K562 (cell line): ENCODE results near the gene GRHL3. TPM values are rescaled to one million over a fixed set of nuclear protein-coding genes. Genes with fewer than 3 reads are reported as not detected.

ENCODE experiments used
- ATAC-seq: fragments of 200-7000 bp; cut with Tn5 transposase; 3 replicates; pipeline ENCODE4 v1.9.1; 2020; ENCODE audit warnings: moderate library complexity
- BruUV-seq: library from RNA; stranded (reverse); fragments of 400-500 nt; replicated peaks from 2 replicates; lab custom pipeline; 2021; lab: Mats Ljungman, UMichigan
- CTCF ChIA-PET: fragments of 300-600 bp; formaldehyde crosslinking; extraction: SDS; loops from one replicate; lab custom pipeline; 2021; ENCODE audit warnings: low intra/inter-chr PET ratio; lab: Yijun Ruan, JAX
- POLR2A ChIA-PET: fragments of 300-600, 350-650 bp; sonication (Branson Sonifier 250); formaldehyde crosslinking; extraction: SDS; loops from one replicate; lab custom pipeline; 2021; ENCODE audit warnings: antibody characterized with exemption, inconsistent platforms; lab: Yijun Ruan, JAX
- DNase-seq, 4 experiments: peaks; one replicate each; pipeline versions ENCODE4 v3.0.0 to v3.0.0-alpha.2; 2011 to 2018; ENCODE audit warnings: low spot score in 3 of 4, mixed read lengths in 3 of 4; ENCODE audit errors: extremely low read depth in 1 of 4
- FAIRE-seq: peaks from 2 replicates; lab custom pipeline; 2011; peaks lifted over from hg19 to GRCh38; lab: Jason Lieb, UNC
- H2AFZ ChIP-seq: 2 replicates; pipeline ENCODE4 v1.6.0; 2011; ENCODE audit warnings: low read depth, low read length, control low read depth, inconsistent platforms
- H3K27ac ChIP-seq: fragments of 200-600 bp; 3 replicates; pipeline ENCODE4 v1.8.0; 2011; ENCODE audit warnings: low read depth, mild to moderate bottlenecking, control low read depth, inconsistent platforms, low read length, moderate library complexity, mixed read lengths; ENCODE audit errors: extremely low read depth
- H3K27me3 ChIP-seq, 2 experiments: fragments of 300-600 bp in 1 of 2; 2 replicates in 1 of 2; 3 replicates in 1 of 2; pipeline versions ENCODE4 v1.6.0 to v1.8.0; 2011; ENCODE audit warnings: inconsistent platforms in 2 of 2, low read length in 2 of 2, mild to moderate bottlenecking in 1 of 2, mixed read lengths in 1 of 2, moderate library complexity in 1 of 2; ENCODE audit not compliant: control insufficient read depth in 2 of 2, insufficient read depth in 2 of 2
- H3K36me3 ChIP-seq: fragments of 300-600 bp; 3 replicates; pipeline ENCODE4 v1.8.0; 2011; ENCODE audit warnings: mild to moderate bottlenecking, low read length, inconsistent platforms; ENCODE audit not compliant: control insufficient read depth, insufficient read depth
- H3K4me1 ChIP-seq, 2 experiments: fragments of 200-600 bp in 1 of 2; replicated peaks in 1 of 2; 2 replicates in 1 of 2; 3 replicates in 1 of 2; pipeline versions ENCODE4 v1.5.1 to v1.8.0; 2011; ENCODE audit warnings: inconsistent platforms in 2 of 2, low read length in 2 of 2, mild to moderate bottlenecking in 1 of 2, mixed read lengths in 1 of 2, moderate library complexity in 1 of 2; ENCODE audit not compliant: control insufficient read depth in 2 of 2, insufficient read depth in 2 of 2
- H3K4me2 ChIP-seq: 2 replicates; pipeline ENCODE4 v1.6.1; 2011; ENCODE audit warnings: low read length, control low read depth, inconsistent platforms, mixed read lengths; ENCODE audit not compliant: insufficient read depth
- H3K4me3 ChIP-seq: fragments of 200-600 bp; sonication (generic), shearing (Covaris generic); 2 replicates; pipeline ENCODE4 v1.5.1; 2016; ENCODE audit warnings: control low read depth, inconsistent platforms
- H3K79me2 ChIP-seq: fragments of 200-600 bp; 3 replicates; pipeline ENCODE4 v1.8.0; 2011; ENCODE audit warnings: low read length, inconsistent platforms; ENCODE audit not compliant: control insufficient read depth, insufficient read depth
- H3K9ac ChIP-seq, 2 experiments: 2 replicates each; pipeline versions ENCODE4 v1.6.0 to v1.6.1; 2011; ENCODE audit warnings: low read depth in 2 of 2, low read length in 2 of 2, control low read depth in 1 of 2, inconsistent platforms in 1 of 2, mild to moderate bottlenecking in 1 of 2, mixed read lengths in 1 of 2; ENCODE audit not compliant: insufficient read depth in 1 of 2
- H3K9me1 ChIP-seq: one replicate; pipeline ENCODE4 v1.6.0; 2011; ENCODE audit warnings: inconsistent platforms, mild to moderate bottlenecking, low read length, moderate library complexity; ENCODE audit not compliant: control insufficient read depth, insufficient read depth
- H3K9me3 ChIP-seq: replicated peaks from 2 replicates; pipeline ENCODE4 v1.5.1; 2011; ENCODE audit warnings: low read depth, low read length, inconsistent platforms; ENCODE audit not compliant: control insufficient read depth, insufficient read depth
- H4K20me1 ChIP-seq: replicated peaks from 2 replicates; pipeline ENCODE4 v1.6.1; 2011; ENCODE audit warnings: low read length, inconsistent platforms, mixed read lengths; ENCODE audit not compliant: control insufficient read depth, insufficient read depth
- CCAR2 ChIP-seq: fragments of 200-400 bp; formaldehyde crosslinking; IDR thresholded peaks from 2 replicates; pipeline ENCODE4 v1.6.1; 2017; ENCODE audit warnings: mild to moderate bottlenecking, low read depth, low read length
- CHD4 ChIP-seq: fragments of 200-600 bp; sonication (generic); IDR thresholded peaks from 3 replicates; pipeline ENCODE4 v1.6.1; 2012; ENCODE audit warnings: low read depth, mild to moderate bottlenecking, mixed read lengths, low read length, inconsistent platforms; ENCODE audit not compliant: insufficient read depth, insufficient replicate concordance, poor library complexity, severe bottlenecking
- CUX1 ChIP-seq: fragments of 200-800 bp; sonication (Bioruptor generic); IDR thresholded peaks from 2 replicates; pipeline ENCODE4 v1.6.1; 2016; ENCODE audit warnings: missing genetic modification characterization, missing compliant biosample characterization
- NFIC ChIP-seq: fragments of 450-650 bp; IDR thresholded peaks from 2 replicates; pipeline ENCODE4 v1.6.1; 2017; ENCODE audit warnings: mild to moderate bottlenecking, inconsistent platforms
- NFXL1 ChIP-seq: fragments of 450-650 bp; formaldehyde crosslinking; IDR thresholded peaks from 2 replicates; pipeline ENCODE4 v1.4.0; 2021; ENCODE audit warnings: mild to moderate bottlenecking
- NR1H2 ChIP-seq: sonication (generic); formaldehyde crosslinking; IDR thresholded peaks from 2 replicates; pipeline ENCODE4 v1.4.0; 2020; ENCODE audit warnings: mild to moderate bottlenecking, missing genetic modification reagents
- SRSF1 ChIP-seq: fragments of 200-400 bp; formaldehyde crosslinking; IDR thresholded peaks from 2 replicates; pipeline ENCODE4 v1.6.1; 2017; ENCODE audit warnings: mild to moderate bottlenecking, low read depth, low read length, moderate library complexity
- TEAD4 ChIP-seq, 2 experiments: sonication (generic) in 1 of 2; formaldehyde crosslinking in 1 of 2; IDR thresholded peaks; 2 replicates each; pipeline versions ENCODE4 v1.6.1 to v1.8.0; 2012 to 2022; ENCODE audit warnings: borderline replicate concordance in 1 of 2, inconsistent platforms in 1 of 2, low read length in 1 of 2, mild to moderate bottlenecking in 1 of 2, missing genetic modification reagents in 1 of 2
- WGBS: fragments of 100-300 bp; shearing (Covaris generic); methylation state at CpG from one replicate; pipeline ENCODE4 v1.1.6; 2016; ENCODE audit warnings: low coverage, mixed read lengths; ENCODE audit not compliant: insufficient coverage; ENCODE audit errors: missing lambda C conversion rate; 5-methylcytosine and 5-hydroxymethylcytosine counted together
- in situ Hi-C: fragments of 300-500 bp; cut with MboI; formaldehyde crosslinking; loops from 4 replicates; pipeline ENCODE4 v1.15.0; 2018; ENCODE audit warnings: inconsistent platforms, mixed read lengths
- intact Hi-C: fragments of 100-400 bp; cut with micrococcal nuclease; formaldehyde crosslinking; loops from 2 replicates; pipeline ENCODE4 v1.14.2; 2022
- polyA plus RNA-seq, 8 experiments: library from polyadenylated mRNA; depleted of rRNA in 4 of 8; stranded (reverse) in 5 of 8; unstranded in 3 of 8; fragments of >200 nt; fragmentation: Nextera tagmentation in 2 of 8; fragmentation: Illumina TruSeq in 1 of 8; extraction: Ambion mirVana in 2 of 8; extraction: Trizol in 1 of 8; gene quantifications; 2 replicates each; pipeline versions ENCODE4 v1.2.1 to v1.2.3, GENCODE V29; 2011 to 2014; ENCODE audit warnings: inconsistent platforms in 1 of 8, missing spikeins in 1 of 8
- total RNA-seq, 7 experiments: library from RNA; depleted of rRNA in 6 of 7; stranded (reverse); fragments of >200 nt in 6 of 7; fragmentation: Illumina TruSeq in 2 of 7; extraction: Trizol in 2 of 7; gene quantifications; 2 replicates each; pipeline versions ENCODE4 v1.2.1 to v1.2.3, GENCODE V29; 2011 to 2021; ENCODE audit warnings: low replicate concordance in 1 of 7
- TF ChIP-seq, protein P1 (sequence below), 2 experiments: fragments of 150-350 bp in 1 of 2; IDR thresholded peaks; 2 replicates each; pipeline ENCODE4 v1.6.1; 2012 to 2016; ENCODE audit warnings: low read depth in 2 of 2, low read length in 2 of 2, mild to moderate bottlenecking in 1 of 2, moderate library complexity in 1 of 2

GRHL3 gene
- total and polyA plus RNA-seq, 9 of the 15 experiments (the other 6 are each of a cell fraction or from before 2014, with no cell fraction given), result 0.01 to 0.04 TPM; not detected in 7

DNA sequence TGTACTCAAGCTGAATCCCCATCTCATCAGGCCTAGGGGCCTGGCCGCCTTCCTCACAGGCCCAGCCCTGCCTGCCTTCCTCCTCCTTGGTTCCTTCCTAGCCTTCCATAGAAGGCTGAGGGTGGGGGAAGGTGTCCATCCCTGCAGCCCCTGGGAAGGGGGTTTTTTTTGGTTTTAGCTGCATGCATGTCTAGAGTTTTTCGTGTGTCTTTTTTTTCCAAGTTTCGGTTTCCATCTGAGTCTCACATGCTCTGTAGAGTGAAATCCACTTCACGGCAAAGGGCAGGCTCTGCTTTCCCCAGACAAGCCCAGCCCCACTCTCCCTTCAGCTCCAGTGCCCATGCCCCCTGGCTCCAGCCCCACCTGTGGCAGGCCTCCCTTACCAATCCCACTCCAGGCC lies 32.1 kb downstream of the GRHL3 start (continued):
- TF ChIP-seq CUX1 (CRISPR knock-in tag) (no peak), SRSF1 (no peak), NFXL1 (CRISPR knock-in tag) (no peak)

DNA sequence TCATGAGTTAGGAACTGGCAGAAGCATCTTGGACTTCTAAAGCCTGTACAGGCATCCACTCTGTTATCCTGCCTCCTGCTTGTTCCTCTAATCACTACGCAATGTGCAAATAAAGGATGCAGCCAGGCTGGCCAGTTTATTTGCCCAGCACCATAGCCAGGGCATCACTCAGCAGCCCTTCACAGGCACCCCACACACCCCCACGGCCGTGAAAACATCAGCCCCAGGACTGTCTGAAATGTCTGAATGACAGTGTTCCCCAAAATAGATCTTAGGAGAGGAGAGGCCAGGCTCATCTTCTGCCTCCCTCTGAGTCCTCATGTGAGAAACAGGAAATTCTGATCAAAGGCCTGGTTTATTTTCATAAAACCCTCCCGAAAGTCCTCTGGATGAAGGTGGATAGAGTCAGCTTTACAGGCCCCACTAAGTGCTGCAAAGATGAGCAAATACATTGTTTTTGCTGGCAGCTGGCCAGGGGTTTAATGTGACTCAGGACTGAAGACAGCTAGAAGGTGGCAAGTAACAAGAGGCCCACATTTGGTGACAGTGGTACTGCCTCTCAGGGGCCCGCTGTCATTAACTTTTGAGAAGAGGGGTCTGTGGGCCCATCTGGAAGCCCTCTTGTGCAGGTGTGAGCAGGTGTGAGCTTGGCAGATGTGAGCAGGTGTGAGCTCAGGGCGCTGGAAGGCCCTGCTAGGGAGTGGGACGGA lies 32.9 kb downstream of the GRHL3 start:
- intact Hi-C loops (no loop called here), in situ Hi-C loops (no loop called here)
- H3K27me3 ChIP-seq, result peaks cover 19 to 79% of the 10 kb centered on the region in 2 experiments
- H3K79me2 ChIP-seq, result no peaks in the 10 kb centered on the region
- H3K27ac ChIP-seq, result no peak overlapping the region
- 3% methylated on average over 7 of the region's 7 CpGs for WGBS
- ATAC-seq, result no peak
- no peaks in the 10 kb centered on the region for H3K9me3 ChIP-seq
- FAIRE-seq, result no peak
- ChIA-PET POLR2A (no interaction called here), CTCF (no interaction called here)
- no peaks in the 10 kb centered on the region for H3K36me3 ChIP-seq
- no peak overlapping the region for H2AFZ ChIP-seq
- H4K20me1 ChIP-seq, result peaks cover 11% of the 10 kb centered on the region
- H3K9me1 ChIP-seq, result no peaks in the 10 kb centered on the region
- DNase-seq, result peak in 1 of 4 experiments; percentile 25
- no peak overlapping the region for H3K9ac ChIP-seq
- no TSS peak for BruUV-seq
- H3K4me1 ChIP-seq, result peaks cover 0 to 7% of the 10 kb centered on the region in 2 experiments; a peak in 2 of 5 replicates
- no peak overlapping the region for H3K4me3 ChIP-seq
- H3K4me2 ChIP-seq, result no peak overlapping the region
- TF ChIP-seq CHD4, result no peak
- TF ChIP-seq, protein P1, sequence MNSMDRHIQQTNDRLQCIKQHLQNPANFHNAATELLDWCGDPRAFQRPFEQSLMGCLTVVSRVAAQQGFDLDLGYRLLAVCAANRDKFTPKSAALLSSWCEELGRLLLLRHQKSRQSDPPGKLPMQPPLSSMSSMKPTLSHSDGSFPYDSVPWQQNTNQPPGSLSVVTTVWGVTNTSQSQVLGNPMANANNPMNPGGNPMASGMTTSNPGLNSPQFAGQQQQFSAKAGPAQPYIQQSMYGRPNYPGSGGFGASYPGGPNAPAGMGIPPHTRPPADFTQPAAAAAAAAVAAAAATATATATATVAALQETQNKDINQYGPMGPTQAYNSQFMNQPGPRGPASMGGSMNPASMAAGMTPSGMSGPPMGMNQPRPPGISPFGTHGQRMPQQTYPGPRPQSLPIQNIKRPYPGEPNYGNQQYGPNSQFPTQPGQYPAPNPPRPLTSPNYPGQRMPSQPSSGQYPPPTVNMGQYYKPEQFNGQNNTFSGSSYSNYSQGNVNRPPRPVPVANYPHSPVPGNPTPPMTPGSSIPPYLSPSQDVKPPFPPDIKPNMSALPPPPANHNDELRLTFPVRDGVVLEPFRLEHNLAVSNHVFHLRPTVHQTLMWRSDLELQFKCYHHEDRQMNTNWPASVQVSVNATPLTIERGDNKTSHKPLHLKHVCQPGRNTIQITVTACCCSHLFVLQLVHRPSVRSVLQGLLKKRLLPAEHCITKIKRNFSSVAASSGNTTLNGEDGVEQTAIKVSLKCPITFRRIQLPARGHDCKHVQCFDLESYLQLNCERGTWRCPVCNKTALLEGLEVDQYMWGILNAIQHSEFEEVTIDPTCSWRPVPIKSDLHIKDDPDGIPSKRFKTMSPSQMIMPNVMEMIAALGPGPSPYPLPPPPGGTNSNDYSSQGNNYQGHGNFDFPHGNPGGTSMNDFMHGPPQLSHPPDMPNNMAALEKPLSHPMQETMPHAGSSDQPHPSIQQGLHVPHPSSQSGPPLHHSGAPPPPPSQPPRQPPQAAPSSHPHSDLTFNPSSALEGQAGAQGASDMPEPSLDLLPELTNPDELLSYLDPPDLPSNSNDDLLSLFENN (IDR thresholded peaks at IDR 0.05; ENCODE audit: low read depth in 2 of 2, low read length in 2 of 2), result no peak
- no peak for TF ChIP-seq TEAD4 (IDR thresholded peaks at IDR 0.05; ENCODE audit: low read length)
- TF ChIP-seq TEAD4 (CRISPR knock-in tag; IDR thresholded peaks at IDR 0.05; ENCODE audit: borderline replicate concordance), result no peak
- no peak for TF ChIP-seq NR1H2
- TF ChIP-seq NFIC, result peak; percentile 84
- no peak for TF ChIP-seq CCAR2
